ENCODE measurements around the gene KDM4C. TPM values are rescaled to one million over a fixed set of nuclear protein-coding genes. Genes with fewer than 3 reads are reported as not detected.

Gene KDM4C
- total and polyA plus RNA-seq, 2 of the 8 experiments (the other 6 are each of a cell fraction or from before 2014, with no cell fraction given) = 13.0 to 26.1 TPM

GRCh38 chr9:6960777-6961176, 203.0 kb downstream of the KDM4C start (continued):
- TF ChIP-seq CHD7 (IDR thresholded peaks at IDR 0.05; ENCODE audit: insufficient replicate concordance, low read length) = no peak
- TF ChIP-seq KDM5A (IDR thresholded peaks at IDR 0.05; ENCODE audit: low read length) = no peak
- TF ChIP-seq SAP30 (IDR thresholded peaks at IDR 0.05; ENCODE audit: insufficient read depth, insufficient replicate concordance, low read length) = no peak
- TF ChIP-seq, protein P1, sequence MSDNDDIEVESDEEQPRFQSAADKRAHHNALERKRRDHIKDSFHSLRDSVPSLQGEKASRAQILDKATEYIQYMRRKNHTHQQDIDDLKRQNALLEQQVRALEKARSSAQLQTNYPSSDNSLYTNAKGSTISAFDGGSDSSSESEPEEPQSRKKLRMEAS (IDR thresholded peaks at IDR 0.05) = no peak
- TF ChIP-seq TCF12 (IDR thresholded peaks at IDR 0.05; ENCODE audit: low read depth, low read length) = no peak
- no peak for TF ChIP-seq JUN (IDR thresholded peaks at IDR 0.05; ENCODE audit: low read depth, low read length)
- no peak for TF ChIP-seq SIN3A (conservative IDR thresholded peaks at IDR 0.05 in 1 of 2, IDR thresholded peaks at IDR 0.05 in 1 of 2; ENCODE audit: low read depth in 1 of 2, low read length in 2 of 2)
- TF ChIP-seq HDAC2 (IDR thresholded peaks at IDR 0.05; ENCODE audit: borderline replicate concordance in 1 of 2, low read depth in 2 of 2, low read length in 2 of 2) = no peak
- TF ChIP-seq USF2 (IDR thresholded peaks at IDR 0.05; ENCODE audit: low read length) = no peak
- TF ChIP-seq CREB1 (IDR thresholded peaks at IDR 0.05) = no peak

All from H1 (cell line).